ENCODE data around the gene APC.

GRCh38 chr5:112795342-112795741 lies 57.7 kb downstream of the APC start:
- TF ChIP-seq ARNTL (CRISPR knock-in tag; IDR thresholded peaks at IDR 0.05; ENCODE audit: borderline replicate concordance, low read depth) (no peak), OSR1 (CRISPR knock-in tag; IDR thresholded peaks at IDR 0.05) (no peak), CSRNP3 (CRISPR knock-in tag; IDR thresholded peaks at IDR 0.05) (no peak), ISL1 (CRISPR knock-in tag; IDR thresholded peaks at IDR 0.05) (no peak), PPARA (CRISPR knock-in tag; IDR thresholded peaks at IDR 0.05; ENCODE audit: borderline replicate concordance) (no peak), POU6F1 (CRISPR knock-in tag; IDR thresholded peaks at IDR 0.05; ENCODE audit: borderline replicate concordance, low read depth) (no peak), PATZ1 (CRISPR knock-in tag; IDR thresholded peaks at IDR 0.05; ENCODE audit: borderline replicate concordance) (no peak), SNAI2 (CRISPR knock-in tag; IDR thresholded peaks at IDR 0.05) (no peak), ZNF565 (CRISPR knock-in tag; conservative IDR thresholded peaks at IDR 0.05; ENCODE audit: low read depth) (no peak), ZNF70 (CRISPR knock-in tag; IDR thresholded peaks at IDR 0.05) (no peak), CSDC2 (CRISPR knock-in tag; IDR thresholded peaks at IDR 0.05) (no peak), ZFP30 (CRISPR knock-in tag; IDR thresholded peaks at IDR 0.05) (no peak), TOX (CRISPR knock-in tag; IDR thresholded peaks at IDR 0.05; ENCODE audit: borderline replicate concordance) (no peak), CREB5 (CRISPR knock-in tag; IDR thresholded peaks at IDR 0.05; ENCODE audit: low read depth) (no peak)

Data from SK-N-SH treated with all-trans-retinoic acid at 6 μM for 48 hours (cell line).